GM23248 (cell line): ENCODE data around the gene PDCD2L. TPM values are rescaled to one million over a fixed set of nuclear protein-coding genes. Genes with fewer than 3 reads are reported as not detected.

Experiments used
- DNase-seq: peaks from one replicate; pipeline ENCODE4 v3.0.0-alpha.2; 2015
- H2AFZ ChIP-seq: fragments of 200-600 bp; sonication (generic); 2 replicates; pipeline ENCODE4 v1.6.1; 2016; ENCODE audit warnings: antibody characterized with exemption
- H3F3A ChIP-seq: fragments of 200-600 bp; sonication (generic); 2 replicates; pipeline ENCODE4 v1.6.1; 2016; ENCODE audit warnings: mild to moderate bottlenecking, antibody characterized with exemption, mixed run types; ENCODE audit not compliant: insufficient read depth
- H3K27ac ChIP-seq: fragments of 200-600 bp; sonication (generic); 2 replicates; pipeline ENCODE4 v1.5.1; 2016; ENCODE audit warnings: mild to moderate bottlenecking
- H3K27me3 ChIP-seq: fragments of 200-600 bp; sonication (generic); replicated peaks from 2 replicates; pipeline ENCODE4 v1.6.1; 2016; ENCODE audit warnings: mild to moderate bottlenecking; ENCODE audit not compliant: insufficient read depth
- H3K36me3 ChIP-seq: fragments of 200-600 bp; sonication (generic); 2 replicates; pipeline ENCODE4 v1.6.1; 2016; ENCODE audit warnings: low read depth, mild to moderate bottlenecking
- H3K4me1 ChIP-seq: fragments of 200-600 bp; sonication (generic); 2 replicates; pipeline ENCODE4 v1.6.1; 2016; ENCODE audit warnings: mild to moderate bottlenecking; ENCODE audit not compliant: insufficient read depth
- H3K4me2 ChIP-seq: fragments of 200-600 bp; sonication (generic); one replicate; pipeline ENCODE4 v1.6.1; 2016; ENCODE audit warnings: mild to moderate bottlenecking; ENCODE audit not compliant: unreplicated experiment
- H3K4me3 ChIP-seq: fragments of 200-600 bp; sonication (generic); 2 replicates; pipeline ENCODE4 v1.5.1; 2016; ENCODE audit warnings: mild to moderate bottlenecking
- H3K79me2 ChIP-seq: fragments of 200-600 bp; sonication (generic); 2 replicates; pipeline ENCODE4 v1.6.1; 2016; ENCODE audit warnings: mild to moderate bottlenecking; ENCODE audit not compliant: insufficient read depth
- H3K9ac ChIP-seq: fragments of 200-600 bp; sonication (generic); 2 replicates; pipeline ENCODE4 v1.6.1; 2016; ENCODE audit warnings: mild to moderate bottlenecking
- H3K9me2 ChIP-seq: fragments of 200-600 bp; sonication (generic); 2 replicates; pipeline ENCODE4 v1.6.1; 2016; ENCODE audit warnings: mixed run types, mild to moderate bottlenecking, moderate library complexity; ENCODE audit not compliant: insufficient read depth
- H3K9me3 ChIP-seq: fragments of 200-600 bp; sonication (generic); one replicate; pipeline ENCODE4 v1.6.1; 2017; ENCODE audit warnings: low read depth
- H4K20me1 ChIP-seq: fragments of 200-600 bp; sonication (generic); 2 replicates; pipeline ENCODE4 v1.6.0; 2016; ENCODE audit not compliant: insufficient read depth
- EZH2 ChIP-seq: fragments of 200-600 bp; sonication (generic); IDR thresholded peaks from 2 replicates; pipeline ENCODE4 v1.6.1; 2018; ENCODE audit warnings: antibody characterized with exemption, mild to moderate bottlenecking; ENCODE audit not compliant: insufficient read depth, poor library complexity, severe bottlenecking
- EZH2phosphoT487 ChIP-seq: fragments of 200-600 bp; sonication (generic); IDR thresholded peaks from 2 replicates; pipeline ENCODE4 v1.6.1; 2018; ENCODE audit warnings: antibody characterized with exemption, moderate library complexity, mild to moderate bottlenecking, low read depth; ENCODE audit not compliant: insufficient read depth
- WGBS, 2 experiments: methylation state at CpG; one replicate each; pipeline ENCODE4 v1.1.6; 2015 to 2017; ENCODE audit warnings: low lambda C conversion rate in 2 of 2, low coverage in 1 of 2; ENCODE audit errors: missing lambda C conversion rate in 2 of 2; 5-methylcytosine and 5-hydroxymethylcytosine counted together
- in situ Hi-C: fragments of 300-500 bp; cut with MboI; formaldehyde crosslinking; loops from 2 replicates; pipeline ENCODE4 v1.15.0; 2020
- polyA plus RNA-seq: library from polyadenylated mRNA; unstranded; fragments of >200 nt; fragmentation: Nextera tagmentation; extraction: Ambion mirVana; gene quantifications from 2 replicates; pipeline ENCODE4 v1.2.1, GENCODE V29; 2016
- total RNA-seq: library from RNA; depleted of rRNA; stranded (reverse); fragments of >200 nt; shearing (Covaris generic); gene quantifications from 2 replicates; pipeline ENCODE4 v1.2.3, GENCODE V29; 2014

PDCD2L gene
- total and polyA plus RNA-seq, 2 experiments from 2014 or later: 7.4 to 13.4 TPM

DNA sequence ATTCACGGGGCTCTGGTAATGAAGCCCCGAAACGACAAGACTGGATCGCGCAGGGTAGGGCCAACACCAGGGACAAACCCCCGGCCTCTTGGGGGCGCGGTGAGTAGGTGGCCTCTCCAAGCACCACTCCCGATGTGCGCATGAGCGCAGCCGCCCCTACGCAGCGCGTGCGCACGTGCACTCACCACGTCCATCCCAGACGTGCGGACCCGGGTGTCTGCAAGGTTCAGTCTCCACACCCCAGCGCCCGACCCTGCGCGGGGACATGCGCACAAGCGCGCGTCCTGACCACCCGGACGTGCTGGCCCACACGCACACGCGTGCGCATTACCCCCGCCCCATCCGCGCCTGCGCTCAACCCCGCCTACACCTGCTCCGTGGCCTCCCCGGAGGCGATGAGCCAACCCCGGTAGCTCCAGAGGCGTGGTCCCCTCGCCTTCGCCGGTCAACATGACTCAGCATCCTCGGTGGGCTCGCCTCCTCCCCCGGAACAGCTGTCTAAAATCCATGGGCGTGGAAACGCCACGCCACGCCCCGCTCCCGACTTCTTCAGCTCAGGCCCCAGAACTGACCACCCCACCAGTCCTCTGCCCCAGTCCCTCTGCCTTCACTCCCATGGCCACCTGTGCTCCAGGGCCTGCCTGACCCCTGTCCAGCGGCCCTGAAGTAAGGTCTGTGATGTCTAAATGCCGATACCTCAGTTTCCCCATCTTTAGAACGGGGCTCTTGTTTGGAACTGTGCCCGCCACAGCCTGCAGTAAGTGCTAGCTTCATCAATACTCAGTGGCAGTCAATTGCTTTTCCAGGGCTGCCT, 44.9 kb upstream of the PDCD2L start:
- Histone ChIP-seq H3K79me2 (no peaks in the 10 kb centered on the region), H3F3A (peaks cover 6% of the 10 kb centered on the region), H3K4me1 (0 out of 2 replicates have a peak, but pooled peaks cover 6% of the 10 kb centered on the region), H3K9me2 (no peaks in the 10 kb centered on the region), H4K20me1 (no peaks in the 10 kb centered on the region), H3K9me3 (no peaks in the 10 kb centered on the region), H3K27ac (peak overlapping the region; percentile 65), H3K4me3 (peak overlapping the region; percentile 54), H3K9ac (peak overlapping the region; percentile 73), H3K4me2 (peak overlapping the region; percentile 63), H3K36me3 (peaks cover 7% of the 10 kb centered on the region; the same call in 1 of the 2 replicates), H3K27me3 (no peaks in the 10 kb centered on the region), H2AFZ (peak overlapping the region; percentile 89)
- WGBS, 2 experiments: 3 to 6% methylated on average over 40 to 61 of the region's 61 CpGs
- peak; percentile 96 for DNase-seq
- in situ Hi-C loops: no loop called here
- TF ChIP-seq EZH2phosphoT487: no peak
- TF ChIP-seq EZH2: no peak

GRCh38 chr19:34359954-34360315, 44.3 kb upstream of the PDCD2L start:
- no peaks in the 10 kb centered on the region for H3K9me3 ChIP-seq
- 59% methylated on average over 7 of the region's 7 CpGs for WGBS, 2 experiments
- no peaks in the 10 kb centered on the region for H3K9me2 ChIP-seq
- H3K4me2 ChIP-seq: peak overlapping the region; percentile 63
- peak overlapping the region; percentile 54 for H3K4me3 ChIP-seq
- peak overlapping the region; percentile 89 for H2AFZ ChIP-seq
- in situ Hi-C loops: no loop called here
- peaks cover 6% of the 10 kb centered on the region for H3F3A ChIP-seq
- no peaks in the 10 kb centered on the region for H4K20me1 ChIP-seq
- H3K79me2 ChIP-seq: no peaks in the 10 kb centered on the region
- peaks cover 3% of the 10 kb centered on the region; the same call in 1 of the 2 replicates for H3K36me3 ChIP-seq
- H3K27me3 ChIP-seq: no peaks in the 10 kb centered on the region
- TF ChIP-seq EZH2 (no peak), EZH2phosphoT487 (no peak)
- 0 out of 2 replicates have a peak, but pooled peaks cover 6% of the 10 kb centered on the region for H3K4me1 ChIP-seq
- H3K9ac ChIP-seq: peak overlapping the region; percentile 26; the same call in 1 of the 2 replicates
- no peak for DNase-seq
- peak overlapping the region; percentile 65; the same call in 1 of the 2 replicates for H3K27ac ChIP-seq

DNA sequence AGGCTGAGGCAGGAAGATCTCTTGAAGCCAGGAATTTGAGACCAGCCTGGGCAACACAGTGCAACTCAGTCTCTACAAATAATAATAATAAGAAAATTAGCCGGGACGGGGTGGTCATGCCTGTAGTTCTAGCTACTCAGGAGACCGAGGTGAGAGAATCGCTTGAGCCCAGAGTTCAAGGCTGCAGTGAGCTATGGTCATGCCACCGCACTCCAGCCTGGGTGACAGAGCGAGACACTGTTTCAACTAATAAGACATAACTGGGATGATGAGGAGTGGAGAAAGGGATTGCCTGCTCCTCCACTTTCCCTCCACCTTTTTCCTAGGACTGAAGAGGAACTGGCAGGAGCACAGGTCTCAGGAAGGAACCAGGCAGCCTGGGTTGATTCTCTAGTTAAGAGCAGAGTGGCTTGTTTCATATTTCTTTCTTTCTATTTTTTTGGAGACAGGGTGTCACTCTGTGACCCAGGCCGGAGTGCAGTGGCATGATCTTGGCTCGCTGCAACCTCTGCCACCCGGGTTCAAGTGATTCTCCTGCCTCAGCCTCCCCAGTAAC, 43.8 kb upstream of the PDCD2L start:
- H4K20me1 ChIP-seq: no peaks in the 10 kb centered on the region
- H3F3A ChIP-seq: peaks cover 6% of the 10 kb centered on the region
- H3K36me3 ChIP-seq: no peaks in the 10 kb centered on the region
- H3K27ac ChIP-seq: no peak overlapping the region
- H3K9me2 ChIP-seq: no peaks in the 10 kb centered on the region
- H3K27me3 ChIP-seq: no peaks in the 10 kb centered on the region
- H3K4me2 ChIP-seq: no peak overlapping the region
- H3K9ac ChIP-seq: no peak overlapping the region
- H3K4me3 ChIP-seq: no peak overlapping the region
- TF ChIP-seq EZH2: no peak
- TF ChIP-seq EZH2phosphoT487: no peak
- WGBS, 2 experiments: 87 to 96% methylated on average over 9 of the region's 9 CpGs
- in situ Hi-C loops: no loop called here
- H2AFZ ChIP-seq: no peak overlapping the region
- H3K79me2 ChIP-seq: peaks cover 3% of the 10 kb centered on the region
- 0 out of 2 replicates have a peak, but pooled peaks cover 6% of the 10 kb centered on the region for H3K4me1 ChIP-seq
- DNase-seq: no peak
- H3K9me3 ChIP-seq: no peaks in the 10 kb centered on the region

GRCh38 chr19:34362679-34363069, 41.5 kb upstream of the PDCD2L start:
- no peak overlapping the region for H2AFZ ChIP-seq
- no peaks in the 10 kb centered on the region for H3K27me3 ChIP-seq
- no peaks in the 10 kb centered on the region for H3K9me2 ChIP-seq
- H3K79me2 ChIP-seq: peaks cover 26% of the 10 kb centered on the region
- TF ChIP-seq EZH2phosphoT487 (no peak), EZH2 (no peak)
- H3K36me3 ChIP-seq: peaks cover 4% of the 10 kb centered on the region
- DNase-seq: no peak
- H3K27ac ChIP-seq: no peak overlapping the region
- in situ Hi-C loops: no loop called here
- H3K4me3 ChIP-seq: no peak overlapping the region
- peaks cover 6% of the 10 kb centered on the region for H3F3A ChIP-seq
- H3K9ac ChIP-seq: no peak overlapping the region
- H3K4me2 ChIP-seq: no peak overlapping the region
- WGBS, 2 experiments: 37 to 41% methylated on average over 3 of the region's 3 CpGs
- no peaks in the 10 kb centered on the region for H3K9me3 ChIP-seq
- H4K20me1 ChIP-seq: peaks cover 4% of the 10 kb centered on the region; the same call in 1 of the 2 replicates
- H3K4me1 ChIP-seq: peaks cover 19% of the 10 kb centered on the region; the same call in 1 of the 2 replicates
